Suprapubic skin (tissue), 4 donors: ENCODE results near the gene ELSPBP1. TPM values are rescaled to one million over a fixed set of nuclear protein-coding genes. Genes with fewer than 3 reads are reported as not detected.

Experiments
- DNase-seq, 2 donors: peaks; one replicate each; pipeline ENCODE4 v3.0.0-alpha.2; 2019; ENCODE audit warnings: low spot score in 2 of 2
- H3K27ac ChIP-seq: fragments of 200-600 bp; sonication (generic); one replicate; pipeline ENCODE4 v1.5.1; 2019
- H3K27me3 ChIP-seq: fragments of 200-600 bp; sonication (generic); one replicate; pipeline ENCODE4 v1.5.1; 2019
- H3K36me3 ChIP-seq: fragments of 200-600 bp; sonication (generic); one replicate; pipeline ENCODE4 v1.5.1; 2019
- H3K4me1 ChIP-seq: fragments of 200-600 bp; sonication (generic); one replicate; pipeline ENCODE4 v1.5.1; 2019
- H3K4me3 ChIP-seq: fragments of 200-600 bp; sonication (generic); one replicate; pipeline ENCODE4 v1.5.1; 2019; ENCODE audit warnings: mild to moderate bottlenecking
- H3K9me3 ChIP-seq: fragments of 200-600 bp; sonication (generic); one replicate; pipeline ENCODE4 v1.5.1; 2019
- EP300 ChIP-seq: sonication (generic); formaldehyde crosslinking; IDR thresholded peaks from one replicate; pipeline ENCODE4 v1.6.1; 2017; ENCODE audit warnings: antibody characterized with exemption
- POLR2A ChIP-seq, 2 donors: fragments of 450-650 bp; IDR thresholded peaks; one replicate each; pipeline ENCODE4 v1.6.1; 2017; ENCODE audit warnings: antibody characterized with exemption in 2 of 2, mild to moderate bottlenecking in 2 of 2, moderate library complexity in 2 of 2
- POLR2AphosphoS5 ChIP-seq, 3 donors: sonication (generic); formaldehyde crosslinking; IDR thresholded peaks; one replicate each; pipeline ENCODE4 v1.6.1; 2017; ENCODE audit warnings: antibody characterized with exemption in 3 of 3
- WGBS: methylation state at CpG from one replicate; pipeline ENCODE4 v1.1.5; 2018; 5-methylcytosine and 5-hydroxymethylcytosine counted together
- total RNA-seq, 4 donors: library from RNA; depleted of rRNA; stranded (reverse); fragments of >200 nt; gene quantifications; one replicate each; pipeline ENCODE4 v1.1.0, GENCODE V29; 2016
- TF ChIP-seq, protein P1 (sequence below), 2 donors: fragments of 200-600 bp in 1 of 2; fragments of 450-650 bp in 1 of 2; sonication (generic) in 1 of 2; IDR thresholded peaks; one replicate each; pipeline ENCODE4 v1.5.1; 2016 to 2019; ENCODE audit warnings: antibody characterized with exemption in 2 of 2, mild to moderate bottlenecking in 1 of 2, moderate library complexity in 1 of 2

ELSPBP1 gene
- total RNA-seq, 4 donors from 2014 or later = not detected

DNA sequence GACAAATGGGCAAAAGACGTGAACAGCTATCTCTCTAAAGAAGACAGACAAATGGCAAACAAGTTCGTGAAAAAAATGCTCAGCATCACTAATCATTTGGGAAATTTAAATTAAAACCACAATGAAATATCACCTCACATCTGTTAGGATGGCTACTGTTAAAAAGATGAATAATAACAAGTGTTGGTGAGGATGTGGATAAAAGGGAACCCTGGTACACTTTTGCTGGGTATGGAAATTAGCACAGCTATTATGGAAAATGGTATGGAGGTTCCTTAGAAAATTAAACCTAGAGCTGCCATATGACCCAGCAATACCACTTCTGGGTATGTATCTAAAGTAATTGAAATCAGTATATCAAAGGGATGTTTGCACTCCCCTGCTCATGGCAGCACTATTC is 42.3 kb downstream of the ELSPBP1 start:
- DNase-seq = no peak
- no peaks in the 10 kb centered on the region for H3K4me1 ChIP-seq
- WGBS = 95% methylated on average over 2 of the region's 2 CpGs
- H3K9me3 ChIP-seq = no peaks in the 10 kb centered on the region
- H3K4me3 ChIP-seq = no peak overlapping the region
- peaks cover 15% of the 10 kb centered on the region for H3K27me3 ChIP-seq
- no peak overlapping the region for H3K27ac ChIP-seq
- no peaks in the 10 kb centered on the region for H3K36me3 ChIP-seq
- no peak for TF ChIP-seq POLR2AphosphoS5 (IDR thresholded peaks at IDR 0.05)
- TF ChIP-seq, protein P1, sequence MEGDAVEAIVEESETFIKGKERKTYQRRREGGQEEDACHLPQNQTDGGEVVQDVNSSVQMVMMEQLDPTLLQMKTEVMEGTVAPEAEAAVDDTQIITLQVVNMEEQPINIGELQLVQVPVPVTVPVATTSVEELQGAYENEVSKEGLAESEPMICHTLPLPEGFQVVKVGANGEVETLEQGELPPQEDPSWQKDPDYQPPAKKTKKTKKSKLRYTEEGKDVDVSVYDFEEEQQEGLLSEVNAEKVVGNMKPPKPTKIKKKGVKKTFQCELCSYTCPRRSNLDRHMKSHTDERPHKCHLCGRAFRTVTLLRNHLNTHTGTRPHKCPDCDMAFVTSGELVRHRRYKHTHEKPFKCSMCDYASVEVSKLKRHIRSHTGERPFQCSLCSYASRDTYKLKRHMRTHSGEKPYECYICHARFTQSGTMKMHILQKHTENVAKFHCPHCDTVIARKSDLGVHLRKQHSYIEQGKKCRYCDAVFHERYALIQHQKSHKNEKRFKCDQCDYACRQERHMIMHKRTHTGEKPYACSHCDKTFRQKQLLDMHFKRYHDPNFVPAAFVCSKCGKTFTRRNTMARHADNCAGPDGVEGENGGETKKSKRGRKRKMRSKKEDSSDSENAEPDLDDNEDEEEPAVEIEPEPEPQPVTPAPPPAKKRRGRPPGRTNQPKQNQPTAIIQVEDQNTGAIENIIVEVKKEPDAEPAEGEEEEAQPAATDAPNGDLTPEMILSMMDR (IDR thresholded peaks at IDR 0.05) = no peak
- no peak for TF ChIP-seq EP300
- no peak for TF ChIP-seq POLR2A (IDR thresholded peaks at IDR 0.05)

DNA sequence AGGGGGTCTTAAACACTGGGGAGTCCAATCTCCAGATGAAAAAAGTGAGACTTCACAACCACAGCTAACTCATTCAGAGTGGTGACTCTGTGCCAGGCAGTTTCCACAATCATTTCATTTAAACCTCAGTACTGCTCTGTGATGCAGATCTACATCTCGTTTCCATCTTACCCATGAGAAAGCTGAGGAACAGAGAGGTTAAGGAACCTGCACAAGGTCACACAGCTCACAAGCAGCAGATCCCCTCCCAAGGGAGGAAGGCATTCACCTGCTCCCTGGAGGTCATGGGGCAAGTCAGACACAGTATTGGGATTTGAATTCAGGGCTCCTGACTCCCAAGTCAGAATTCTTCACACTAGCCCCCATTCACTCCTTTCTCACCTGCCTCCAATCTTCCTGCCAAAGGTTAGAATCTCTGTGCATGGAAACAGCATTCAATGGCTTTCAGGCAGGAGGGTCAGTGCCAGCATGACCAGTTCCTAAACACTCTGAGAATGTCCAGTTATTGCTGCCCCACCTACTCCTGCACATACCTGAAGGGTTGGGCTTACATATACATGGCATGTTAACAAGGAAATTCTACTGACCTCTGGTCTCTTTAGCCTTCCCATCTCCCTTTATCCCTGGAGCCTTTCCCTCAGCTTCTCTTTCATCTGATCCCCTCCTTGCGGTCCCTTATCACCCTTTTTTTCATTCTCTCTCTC is 47.6 kb downstream of the ELSPBP1 start:
- Histone ChIP-seq H3K27me3 (peaks cover 15% of the 10 kb centered on the region), H3K36me3 (no peaks in the 10 kb centered on the region), H3K4me1 (no peaks in the 10 kb centered on the region), H3K27ac (no peak overlapping the region), H3K9me3 (no peaks in the 10 kb centered on the region), H3K4me3 (no peak overlapping the region)
- no peak for DNase-seq
- TF ChIP-seq EP300 (no peak), POLR2AphosphoS5 (IDR thresholded peaks at IDR 0.05) (no peak), POLR2A (IDR thresholded peaks at IDR 0.05) (no peak)
- TF ChIP-seq, protein P1 (IDR thresholded peaks at IDR 0.05) = no peak
- WGBS = 53% methylated on average over 2 of the region's 2 CpGs

DNA sequence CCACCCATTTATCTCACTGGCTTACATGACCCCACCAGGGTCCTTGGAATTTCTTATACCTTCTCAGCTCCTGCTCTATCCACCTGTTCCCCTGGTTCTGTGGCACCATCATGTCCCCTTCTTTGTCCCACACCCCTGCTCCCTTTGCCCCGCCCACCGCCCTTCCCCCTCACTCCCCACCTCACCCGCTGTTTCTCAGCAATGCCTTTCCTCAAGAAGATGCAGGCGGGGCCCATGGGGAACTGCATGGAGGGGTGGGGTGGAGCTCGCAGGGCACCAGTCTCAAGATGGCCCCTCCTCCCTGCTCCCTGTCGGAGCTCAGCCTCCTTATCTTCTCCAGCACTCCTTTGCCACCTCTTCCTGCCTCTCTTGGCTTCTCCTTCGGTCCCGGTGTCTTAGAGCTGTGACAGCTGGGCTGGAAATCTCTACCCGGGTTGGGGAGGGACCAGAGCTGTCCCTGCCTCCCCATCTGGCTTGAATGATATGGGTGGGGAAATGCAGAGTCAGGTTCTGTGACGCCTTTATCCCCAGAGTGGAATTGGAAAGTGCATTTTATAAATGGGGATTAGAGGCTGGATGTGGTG is 49.3 kb downstream of the ELSPBP1 start, which contains the start of gene CABP5:
CABP5 (minus strand) TSS at position 405 of the 584 bp plus-strand sequence; CDS start at position 248, 157 bp downstream.
- no peak for DNase-seq
- WGBS = 84% methylated on average over 10 of the region's 10 CpGs
- Histone ChIP-seq H3K27me3 (peaks cover 15% of the 10 kb centered on the region), H3K4me1 (no peaks in the 10 kb centered on the region), H3K4me3 (no peak within 1 kb of the TSS), H3K9me3 (no peaks in the 10 kb centered on the region), H3K27ac (no peak within 1 kb of the TSS), H3K36me3 (peaks cover 7% of the 10 kb centered on the region)
- TF ChIP-seq POLR2A (IDR thresholded peaks at IDR 0.05) (no peak), POLR2AphosphoS5 (IDR thresholded peaks at IDR 0.05) (no peak), EP300 (no peak)
- TF ChIP-seq, protein P1 (IDR thresholded peaks at IDR 0.05) = no peak

DNA sequence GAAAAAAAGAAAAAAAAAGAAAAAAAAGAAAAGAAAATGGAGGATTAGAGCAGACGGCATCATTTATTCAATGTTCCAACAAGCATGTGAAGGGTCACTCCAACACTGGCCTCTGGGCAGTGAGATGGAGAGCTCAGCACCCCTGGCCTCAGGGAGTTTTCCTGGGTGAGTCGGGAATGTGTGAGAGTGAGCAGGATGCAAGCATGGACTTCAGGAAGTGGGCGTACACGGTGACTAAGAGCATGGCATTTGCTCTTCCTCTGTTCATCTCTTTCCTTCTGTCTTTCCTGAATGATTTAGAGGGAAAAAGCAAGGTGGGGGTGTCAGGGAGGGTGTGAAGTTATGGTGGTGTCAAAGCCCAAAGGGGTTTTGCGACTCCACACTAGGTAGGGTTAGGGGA is 50.1 kb downstream of the ELSPBP1 start:
- DNase-seq = no peak
- peaks cover 15% of the 10 kb centered on the region for H3K27me3 ChIP-seq
- H3K9me3 ChIP-seq = no peaks in the 10 kb centered on the region
- peaks cover 7% of the 10 kb centered on the region for H3K36me3 ChIP-seq
- no peak overlapping the region for H3K4me3 ChIP-seq
- H3K4me1 ChIP-seq = no peaks in the 10 kb centered on the region
- 80% methylated on average over 5 of the region's 5 CpGs for WGBS
- no peak overlapping the region for H3K27ac ChIP-seq
- no peak for TF ChIP-seq EP300
- TF ChIP-seq POLR2A (IDR thresholded peaks at IDR 0.05) = no peak
- TF ChIP-seq POLR2AphosphoS5 (IDR thresholded peaks at IDR 0.05) = no peak
- TF ChIP-seq, protein P1 (IDR thresholded peaks at IDR 0.05) = no peak

DNA sequence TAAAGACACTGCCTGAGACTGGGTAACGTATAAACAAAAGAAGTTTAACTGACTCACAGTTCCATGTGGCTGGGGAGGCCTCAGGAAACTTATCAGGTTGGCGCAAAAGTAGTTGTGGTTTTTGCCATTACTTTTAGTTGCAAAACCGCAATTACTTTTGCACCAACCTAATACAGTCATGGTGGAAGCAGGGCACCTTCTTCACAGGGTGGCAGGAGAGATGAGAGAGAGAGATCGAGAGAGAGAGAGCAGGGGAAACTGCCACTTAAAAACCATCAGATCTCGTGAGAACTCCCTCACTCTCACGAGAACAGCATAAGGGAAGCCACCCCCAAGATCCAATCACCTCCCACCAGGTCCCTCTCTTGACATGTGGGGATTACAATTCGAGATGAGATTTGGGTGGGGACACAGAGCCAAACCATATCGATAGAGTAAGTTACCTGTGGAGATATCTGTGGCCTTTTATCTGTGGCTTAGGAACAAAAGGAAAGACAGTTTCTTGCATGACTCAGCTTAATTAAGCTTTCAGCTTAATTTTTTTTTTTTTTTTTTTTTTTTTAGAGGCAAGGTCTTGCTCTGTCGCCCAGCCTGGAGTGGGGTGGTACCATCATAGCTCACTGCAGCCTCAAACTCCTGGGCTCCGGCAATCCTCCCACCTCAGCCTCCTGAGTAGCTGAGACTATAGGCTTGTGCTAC is 57.1 kb downstream of the ELSPBP1 start:
- DNase-seq = no peak
- TF ChIP-seq EP300 (no peak), POLR2A (IDR thresholded peaks at IDR 0.05) (no peak)
- TF ChIP-seq, protein P1 (IDR thresholded peaks at IDR 0.05) = no peak
- Histone ChIP-seq H3K9me3 (no peaks in the 10 kb centered on the region), H3K4me1 (no peaks in the 10 kb centered on the region), H3K27ac (no peak overlapping the region), H3K36me3 (peaks cover 7% of the 10 kb centered on the region), H3K27me3 (no peaks in the 10 kb centered on the region), H3K4me3 (no peak overlapping the region)
- 90% methylated on average over 10 of the region's 10 CpGs for WGBS
